GM21447 (cell line): ENCODE data around the gene SCAMP2.

Experiments
- ATAC-seq: cut with Tn5 transposase; IDR thresholded peaks from one replicate; pipeline ENCODE4 v1.9.1; 2021; ENCODE audit not compliant: unreplicated experiment

The SCAMP2 gene

DNA sequence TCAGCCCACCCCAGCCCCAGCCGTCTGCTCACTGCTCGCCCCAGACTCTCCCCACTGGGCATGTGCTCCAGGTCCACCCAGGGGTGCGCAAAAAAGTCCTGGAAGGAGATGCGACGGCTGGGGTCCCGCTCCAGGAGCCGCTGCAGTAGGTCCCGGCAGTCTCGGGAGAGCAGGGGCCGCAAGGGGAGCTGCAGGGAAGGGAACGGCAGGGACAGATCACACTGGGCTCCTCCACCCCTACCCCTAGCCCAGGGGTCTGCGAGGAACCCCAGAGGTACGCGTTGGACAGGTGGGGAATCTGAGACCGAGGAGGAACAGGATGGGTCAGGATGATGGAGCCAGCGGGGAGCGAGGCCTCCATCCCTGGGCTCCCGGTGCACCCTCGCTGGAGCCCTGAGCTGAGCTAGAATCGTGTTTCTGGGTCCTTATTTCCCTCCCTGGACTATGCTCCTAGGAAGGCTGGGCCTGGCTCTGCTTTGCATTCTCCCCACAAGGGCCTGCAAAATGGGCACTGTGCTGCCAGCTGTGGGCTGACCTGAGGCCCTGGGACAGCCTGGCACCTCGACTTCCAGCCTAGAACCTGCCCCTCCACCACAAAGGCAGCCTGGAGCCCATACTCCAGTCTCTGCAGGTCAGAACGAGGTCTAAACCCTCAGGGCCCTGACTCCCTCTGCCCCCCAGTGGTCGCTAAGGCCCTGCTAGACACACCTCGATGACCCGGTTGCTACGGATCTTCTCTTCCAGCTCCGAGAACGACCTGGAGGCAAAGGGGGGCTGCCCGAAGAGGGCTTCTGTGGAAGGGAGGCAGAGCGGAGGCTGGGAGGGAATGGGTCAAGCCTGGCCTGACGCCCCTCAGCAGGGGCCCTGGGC is 33.4 kb downstream of the SCAMP2 start:
- no peak for ATAC-seq

- no peak for ATAC-seq
Observed at GRCh38 chr15:74838746-74839525, 34.2 kb downstream of the SCAMP2 start.

DNA sequence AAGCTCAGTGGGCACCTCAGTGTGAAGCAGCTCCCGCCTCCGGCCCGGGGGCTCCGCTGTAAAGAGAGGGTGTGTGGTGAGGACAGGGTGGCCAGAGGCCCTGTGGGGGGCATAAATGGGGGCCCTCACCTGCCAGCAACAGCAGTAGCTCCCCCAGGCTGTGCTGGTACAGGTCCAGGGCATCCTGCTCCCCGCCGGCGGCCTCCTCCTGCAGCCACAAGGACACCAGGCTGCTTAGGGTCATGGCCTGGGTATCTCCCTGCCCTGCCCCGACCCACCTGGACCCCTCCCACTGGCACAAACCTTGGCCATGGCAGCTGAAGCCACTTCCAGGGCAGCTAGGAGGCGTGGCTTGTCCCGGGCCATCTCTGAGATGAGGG is 35.0 kb downstream of the SCAMP2 start:
- no peak for ATAC-seq

DNA sequence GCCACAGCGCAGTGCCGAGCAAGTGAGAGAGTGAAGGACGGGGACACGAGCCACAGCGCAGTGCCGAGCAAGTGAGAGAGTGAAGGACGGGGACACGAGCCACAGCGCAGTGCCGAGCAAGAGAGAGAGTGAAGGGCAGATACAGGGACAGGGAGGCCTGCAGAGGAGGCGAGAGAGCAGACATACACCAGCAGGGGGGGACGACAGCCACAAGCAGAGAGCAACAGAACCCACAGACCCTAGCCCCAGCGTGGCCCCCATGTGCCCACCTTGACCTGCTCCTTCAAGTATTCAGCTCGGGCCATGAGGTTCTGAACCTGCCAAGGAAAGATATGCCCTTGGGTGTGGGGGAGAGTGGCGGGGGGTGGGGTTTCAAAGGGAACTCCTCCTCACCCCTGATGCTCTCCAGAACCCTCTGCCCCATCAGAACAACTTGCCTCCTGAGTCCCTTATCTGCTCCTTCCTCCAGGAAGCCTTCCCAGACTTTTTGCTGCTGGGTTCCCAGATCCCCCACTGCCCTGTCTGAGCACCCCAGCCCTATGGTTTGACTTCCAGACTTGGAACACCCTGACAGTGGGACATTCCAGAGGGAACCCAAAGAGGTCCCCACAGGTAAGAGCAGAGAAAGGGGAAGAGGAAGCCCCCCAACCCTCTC is 35.6 kb downstream of the SCAMP2 start:
- ATAC-seq: no peak

GRCh38 chr15:74836846-74837245 is 36.3 kb downstream of the SCAMP2 start:
- no peak for ATAC-seq

DNA sequence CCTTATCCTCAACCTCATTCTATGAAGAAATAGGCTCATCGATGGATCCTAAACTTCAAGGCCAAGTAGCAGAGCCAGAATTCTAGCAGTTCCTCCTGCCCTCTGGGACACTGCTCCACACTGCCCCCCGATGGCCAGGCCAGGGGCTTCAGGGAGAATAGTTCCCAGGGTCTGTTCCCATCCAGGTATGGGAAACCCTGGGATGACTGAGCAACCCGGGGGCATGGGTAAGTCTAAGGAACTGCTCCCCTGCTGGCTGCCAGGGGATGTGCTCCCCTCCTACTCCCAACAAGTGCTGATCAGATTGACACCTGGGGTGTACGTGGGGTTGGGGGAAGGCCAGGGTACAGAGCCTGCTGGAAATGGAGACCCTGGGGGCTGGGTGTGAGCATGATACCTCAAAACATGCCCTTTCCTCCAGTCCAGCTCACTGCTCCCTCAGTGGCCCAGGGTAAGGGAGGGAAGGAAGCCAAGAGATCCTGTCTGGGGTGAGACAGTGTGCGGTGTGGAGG is 37.8 kb downstream of the SCAMP2 start:
- no peak for ATAC-seq

GRCh38 chr15:74833376-74834107 is 39.6 kb downstream of the SCAMP2 start:
- ATAC-seq: no peak

- no peak for ATAC-seq
Observed at GRCh38 chr15:74832826-74833225, 40.3 kb downstream of the SCAMP2 start.

DNA sequence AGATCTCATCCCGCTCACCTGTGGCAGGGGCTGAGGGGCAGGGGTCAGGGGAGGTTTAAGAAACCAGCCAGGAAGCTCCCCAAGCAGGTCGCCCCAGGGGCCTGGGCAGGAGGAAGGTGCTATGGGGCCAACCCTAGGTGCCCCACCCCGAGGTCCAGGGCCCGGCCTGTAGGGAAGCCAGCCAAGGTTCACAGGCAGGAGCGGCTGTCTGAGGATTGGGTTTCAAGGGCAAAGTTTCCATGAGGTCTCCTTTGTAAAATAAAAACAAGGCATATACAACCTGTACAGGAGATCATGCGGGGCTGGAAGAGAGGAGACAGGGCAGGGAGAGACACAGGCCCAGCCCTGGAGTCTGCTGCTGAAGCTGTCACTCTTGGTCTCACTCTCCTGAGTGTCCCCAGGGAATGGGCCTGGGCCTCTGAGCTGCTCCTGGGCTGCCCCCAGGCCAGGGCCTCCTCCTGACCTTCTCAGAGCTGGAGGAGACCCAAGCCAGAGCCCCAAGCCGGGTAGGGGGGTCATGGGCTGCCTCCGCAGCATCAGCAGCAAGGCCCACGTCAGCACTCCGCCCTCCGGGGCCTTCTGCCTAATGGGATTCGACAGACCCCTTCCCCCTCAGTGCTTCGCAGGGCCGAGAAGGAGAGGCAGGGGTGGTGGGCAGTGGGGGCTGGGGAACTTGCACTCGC is 41.2 kb downstream of the SCAMP2 start:
- no peak for ATAC-seq

DNA sequence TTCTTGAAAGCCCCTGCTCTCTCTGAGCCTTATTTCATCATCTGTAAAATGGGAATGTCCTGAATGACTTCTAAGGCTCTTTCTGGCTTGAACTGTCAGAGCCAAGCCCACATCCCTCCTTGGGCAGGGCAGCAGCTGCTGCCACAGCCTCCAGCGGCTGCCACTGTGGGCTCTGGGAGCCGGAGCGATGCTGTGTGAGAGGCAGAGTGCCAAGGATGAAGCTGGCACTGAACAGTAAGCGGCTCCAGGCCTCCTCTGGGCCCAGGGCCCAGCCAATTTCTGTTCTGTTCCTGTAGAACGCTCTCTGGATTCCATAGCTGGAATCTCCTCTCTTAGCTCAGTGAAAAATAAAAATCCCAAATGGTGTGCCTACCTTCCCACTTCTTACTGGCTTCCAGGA is 42.3 kb downstream of the SCAMP2 start:
- ATAC-seq: no peak

DNA sequence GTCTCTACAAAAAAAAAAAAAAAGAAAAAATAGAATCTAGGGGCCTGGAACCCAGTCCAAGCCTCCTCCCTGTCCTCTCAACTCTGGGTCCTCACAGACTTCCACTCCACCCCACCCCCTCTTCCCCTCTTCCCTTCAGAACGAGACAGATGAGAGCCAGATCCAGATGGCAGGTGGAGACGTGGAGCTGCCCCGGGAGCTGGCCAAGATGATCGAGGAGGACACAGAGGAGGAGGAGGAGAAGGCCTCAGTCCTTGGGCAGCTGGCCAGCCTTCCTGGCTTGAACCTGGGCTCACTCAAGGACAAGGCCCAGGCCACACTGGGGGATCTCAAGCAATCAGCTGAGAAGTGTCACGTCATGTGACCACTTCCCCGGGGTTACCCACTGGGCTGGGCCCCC is 43.2 kb downstream of the SCAMP2 start:
- ATAC-seq: no peak

DNA sequence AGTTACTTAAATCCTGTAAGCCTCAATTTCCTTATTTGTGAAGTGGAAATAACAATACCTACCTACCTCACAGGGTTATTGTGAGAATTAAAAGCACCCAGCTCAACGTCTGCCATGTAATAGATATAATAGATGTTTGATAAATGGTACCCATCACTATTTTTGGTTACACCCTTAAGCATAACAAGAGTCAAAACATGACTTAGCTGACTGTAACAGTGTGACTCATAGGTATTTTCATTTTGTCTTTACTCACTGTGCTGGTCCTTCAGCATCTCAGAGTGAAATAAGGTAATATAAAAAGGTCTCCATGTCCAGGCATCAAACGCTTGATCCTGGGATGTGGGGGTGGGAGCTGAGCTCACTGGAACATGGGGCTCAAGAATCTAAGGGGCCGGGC is 43.7 kb downstream of the SCAMP2 start:
- ATAC-seq: no peak

GRCh38 chr15:74828835-74829234 is 44.3 kb downstream of the SCAMP2 start:
- ATAC-seq: no peak

DNA sequence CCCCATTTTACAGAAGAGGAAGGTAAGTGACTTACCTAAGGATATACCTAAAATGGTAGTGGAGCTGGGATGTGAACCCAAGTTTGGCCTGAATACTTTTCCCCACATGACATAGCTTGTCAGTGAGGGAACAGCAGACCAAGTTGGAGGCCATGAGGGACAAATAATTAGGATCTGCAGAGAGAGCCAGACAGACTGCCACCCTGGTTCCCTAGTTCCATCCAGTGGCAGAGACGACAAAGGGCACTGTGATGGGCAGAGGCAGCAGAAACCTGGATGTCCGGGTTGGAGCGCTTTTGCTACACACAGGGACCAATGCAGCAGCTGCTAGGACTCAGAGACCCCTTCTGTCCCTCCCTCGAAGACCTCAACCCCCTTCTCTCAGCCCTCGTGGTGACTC is 45.6 kb downstream of the SCAMP2 start:
- ATAC-seq: no peak

DNA sequence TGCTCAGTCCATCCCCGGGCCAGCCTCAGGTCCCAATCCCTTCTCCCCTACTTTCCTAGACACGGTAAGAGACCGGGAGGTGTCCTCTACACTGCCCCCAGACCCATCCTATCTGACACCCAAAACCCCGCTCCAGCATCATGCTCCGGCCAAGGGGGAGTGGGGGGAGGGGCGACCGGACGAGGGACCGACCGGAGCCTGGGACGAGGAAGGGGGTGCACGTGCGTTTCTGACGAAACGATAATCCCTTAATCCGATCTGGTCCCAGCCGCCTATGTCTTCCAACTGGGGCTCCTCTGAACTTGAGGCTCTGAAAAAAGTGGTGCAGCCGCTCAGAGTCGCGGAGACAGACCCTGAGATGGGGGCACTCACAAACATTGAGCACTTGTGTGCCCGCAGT is 46.2 kb downstream of the SCAMP2 start:
- no peak for ATAC-seq

GRCh38 chr15:74826364-74826819 is 46.8 kb downstream of the SCAMP2 start, which contains the start of gene CPLX3:
TSS of gene CPLX3 (plus strand) at chr15:74826627. CDS start at chr15:74826704, 77 bp downstream.
- ATAC-seq: no peak

DNA sequence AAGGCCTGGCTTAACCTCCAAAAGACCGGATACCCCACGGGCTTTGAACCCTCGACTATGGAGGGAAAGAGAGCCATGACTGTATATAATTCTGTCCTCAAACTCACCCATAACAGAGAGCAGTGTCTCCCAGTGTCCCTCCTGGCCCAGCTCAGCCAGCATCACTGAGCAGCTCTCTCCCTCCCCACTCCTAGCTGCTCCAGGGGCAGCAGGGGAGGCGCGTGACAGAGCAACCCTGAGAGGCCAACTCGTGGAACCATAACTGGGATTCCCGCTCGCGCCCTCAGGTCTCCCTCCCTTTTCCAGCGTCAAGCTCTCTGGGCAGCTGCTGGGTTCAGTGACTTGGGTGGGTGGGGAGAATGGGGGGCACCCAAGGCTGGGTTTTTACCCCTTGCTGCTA is 47.3 kb downstream of the SCAMP2 start:
- no peak for ATAC-seq

DNA sequence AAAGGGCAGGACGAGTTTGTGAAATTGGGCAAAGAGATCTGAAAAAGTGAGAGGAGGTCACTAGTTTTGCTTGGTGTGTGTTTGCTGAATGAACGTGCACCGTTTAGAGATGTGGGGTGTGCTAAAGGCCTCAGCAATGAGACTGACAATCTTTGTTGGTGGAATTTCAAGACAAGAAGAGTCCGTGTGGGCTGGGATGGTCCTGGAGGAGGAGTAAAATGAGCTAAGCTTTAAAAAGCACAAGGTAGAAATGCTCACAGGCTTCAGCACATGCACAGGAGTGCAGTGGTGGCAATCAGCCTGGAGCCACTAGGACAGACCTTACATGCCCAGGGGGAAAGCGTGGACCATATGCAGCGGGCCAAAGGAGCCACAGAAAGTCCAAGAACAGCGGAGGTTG is 48.2 kb downstream of the SCAMP2 start:
- no peak for ATAC-seq

- ATAC-seq: no peak
Observed at GRCh38 chr15:74823324-74823723, 49.8 kb downstream of the SCAMP2 start.

GRCh38 chr15:74822233-74822632 is 50.9 kb downstream of the SCAMP2 start:
- ATAC-seq: no peak
